ENCODE measurements around the gene KIF6. TPM values are rescaled to one million over a fixed set of nuclear protein-coding genes. Genes with fewer than 3 reads are reported as not detected.

Gene KIF6
- total RNA-seq, 1 donor from 2014 or later, result 1.4 TPM

DNA sequence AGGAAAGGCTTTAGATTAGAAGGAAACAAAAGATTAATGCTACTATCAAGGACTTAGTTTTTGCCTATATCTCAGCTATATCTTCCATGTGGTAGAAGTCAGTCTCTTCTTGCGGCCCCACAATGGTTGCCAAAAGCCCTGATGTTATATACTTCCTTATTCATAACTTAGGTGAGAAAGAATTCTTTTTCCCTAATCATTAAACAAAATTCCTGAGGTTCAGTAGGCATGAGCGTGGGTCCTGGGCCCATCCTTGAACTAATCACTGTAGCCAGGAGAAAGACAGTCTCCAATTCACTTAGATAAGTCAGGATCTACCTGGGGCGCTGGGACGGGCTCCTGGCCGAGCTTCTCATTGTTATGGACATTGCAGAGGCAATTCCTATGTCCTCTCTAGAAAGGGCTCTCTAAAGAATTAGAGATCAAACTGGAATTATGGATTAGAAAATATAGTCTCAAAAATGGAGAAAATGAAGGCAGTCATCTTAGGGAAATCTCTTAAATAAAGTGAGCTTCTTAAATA, 134.3 kb downstream of the KIF6 start:
- Mint-ChIP-seq H3K4me3 (no peak overlapping the region), H3K9me3 (no peaks in the 10 kb centered on the region), H3K4me1 (peaks cover 2% of the 10 kb centered on the region), H3K36me3 (no peaks in the 10 kb centered on the region), H3K27ac (no peak overlapping the region), H3K27me3 (ENCODE audit: low read depth) (no peaks in the 10 kb centered on the region)
- no peak for DNase-seq (ENCODE audit: low spot score in 2 of 2, unreplicated experiment in 2 of 2)
- TF ChIP-seq, protein P1, sequence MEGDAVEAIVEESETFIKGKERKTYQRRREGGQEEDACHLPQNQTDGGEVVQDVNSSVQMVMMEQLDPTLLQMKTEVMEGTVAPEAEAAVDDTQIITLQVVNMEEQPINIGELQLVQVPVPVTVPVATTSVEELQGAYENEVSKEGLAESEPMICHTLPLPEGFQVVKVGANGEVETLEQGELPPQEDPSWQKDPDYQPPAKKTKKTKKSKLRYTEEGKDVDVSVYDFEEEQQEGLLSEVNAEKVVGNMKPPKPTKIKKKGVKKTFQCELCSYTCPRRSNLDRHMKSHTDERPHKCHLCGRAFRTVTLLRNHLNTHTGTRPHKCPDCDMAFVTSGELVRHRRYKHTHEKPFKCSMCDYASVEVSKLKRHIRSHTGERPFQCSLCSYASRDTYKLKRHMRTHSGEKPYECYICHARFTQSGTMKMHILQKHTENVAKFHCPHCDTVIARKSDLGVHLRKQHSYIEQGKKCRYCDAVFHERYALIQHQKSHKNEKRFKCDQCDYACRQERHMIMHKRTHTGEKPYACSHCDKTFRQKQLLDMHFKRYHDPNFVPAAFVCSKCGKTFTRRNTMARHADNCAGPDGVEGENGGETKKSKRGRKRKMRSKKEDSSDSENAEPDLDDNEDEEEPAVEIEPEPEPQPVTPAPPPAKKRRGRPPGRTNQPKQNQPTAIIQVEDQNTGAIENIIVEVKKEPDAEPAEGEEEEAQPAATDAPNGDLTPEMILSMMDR (IDR thresholded peaks at IDR 0.05; ENCODE audit: unreplicated experiment), result no peak

- Mint-ChIP-seq H3K4me1 (no peaks in the 10 kb centered on the region), H3K36me3 (no peaks in the 10 kb centered on the region), H3K9me3 (no peaks in the 10 kb centered on the region), H3K27ac (no peak overlapping the region), H3K27me3 (ENCODE audit: low read depth) (no peaks in the 10 kb centered on the region), H3K4me3 (no peak overlapping the region)
- no peak for DNase-seq (ENCODE audit: low spot score in 2 of 2, unreplicated experiment in 2 of 2)
- TF ChIP-seq, protein P1 (IDR thresholded peaks at IDR 0.05; ENCODE audit: unreplicated experiment), result no peak
Measured at GRCh38 chr6:39587080-39587479, 138.1 kb downstream of the KIF6 start.

DNA sequence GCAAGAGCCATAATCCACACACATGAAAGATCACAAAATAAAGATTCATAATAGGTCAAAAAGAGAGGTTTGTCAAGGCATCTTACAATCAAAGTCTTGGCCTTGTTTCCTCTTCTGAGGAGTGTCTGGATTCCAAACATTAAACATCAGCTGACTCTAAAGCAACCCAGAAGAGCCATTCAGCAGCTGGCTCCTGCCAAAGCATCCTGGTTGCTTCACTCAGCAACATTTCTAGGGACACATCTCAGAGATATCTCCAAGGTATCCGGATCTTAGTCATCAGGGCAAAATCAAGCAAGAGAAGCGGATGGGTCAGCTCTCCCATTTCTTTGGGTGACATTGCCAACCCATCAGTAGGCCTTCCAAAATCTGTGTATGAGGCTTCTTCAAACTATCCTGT, 139.6 kb downstream of the KIF6 start:
- Mint-ChIP-seq H3K4me3 (no peak overlapping the region), H3K36me3 (no peaks in the 10 kb centered on the region), H3K9me3 (no peaks in the 10 kb centered on the region), H3K4me1 (no peaks in the 10 kb centered on the region), H3K27ac (no peak overlapping the region), H3K27me3 (ENCODE audit: low read depth) (no peaks in the 10 kb centered on the region)
- TF ChIP-seq, protein P1 (IDR thresholded peaks at IDR 0.05; ENCODE audit: unreplicated experiment), result no peak
- no peak for DNase-seq (ENCODE audit: low spot score in 2 of 2, unreplicated experiment in 2 of 2)

DNA sequence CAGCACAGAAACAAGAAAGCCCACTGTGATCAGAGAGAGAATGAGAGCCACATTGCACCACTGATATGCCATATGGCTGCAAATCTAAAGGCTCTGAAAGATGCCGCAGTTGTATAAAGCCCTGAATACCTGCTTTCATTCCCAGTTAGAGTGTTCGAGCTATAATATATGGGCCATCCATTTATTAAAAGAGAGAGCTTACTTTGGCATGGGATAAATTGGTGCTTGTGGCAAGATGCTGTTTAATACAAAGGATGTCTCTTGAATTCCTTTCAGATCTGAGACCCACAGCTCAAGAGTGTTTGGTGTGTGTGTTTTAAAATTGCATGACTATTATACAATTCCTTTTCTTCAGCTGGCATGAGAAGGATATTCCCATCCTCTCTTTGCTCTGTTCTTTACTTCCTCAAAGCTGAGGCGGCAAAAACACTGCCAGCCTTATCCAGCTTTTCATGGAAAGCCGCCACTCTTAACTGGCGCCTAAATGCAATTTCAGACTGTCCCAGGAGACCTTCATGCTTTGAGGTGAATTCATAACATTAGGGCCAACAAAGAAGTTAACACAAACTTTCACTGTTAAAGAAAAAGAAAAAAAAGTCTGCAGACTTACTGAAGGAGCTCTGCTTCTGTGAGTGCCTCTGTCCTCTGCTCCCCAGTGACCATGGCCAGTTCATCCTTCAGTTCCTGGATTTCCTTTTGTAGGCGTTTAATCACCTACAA, 147.6 kb downstream of the KIF6 start:
- Mint-ChIP-seq H3K27me3 (ENCODE audit: low read depth) (no peaks in the 10 kb centered on the region), H3K36me3 (no peaks in the 10 kb centered on the region), H3K4me1 (no peaks in the 10 kb centered on the region), H3K9me3 (peaks cover 9% of the 10 kb centered on the region), H3K4me3 (no peak overlapping the region), H3K27ac (no peak overlapping the region)
- TF ChIP-seq, protein P1 (IDR thresholded peaks at IDR 0.05; ENCODE audit: unreplicated experiment), result no peak
- DNase-seq (ENCODE audit: low spot score in 2 of 2, unreplicated experiment in 2 of 2), result no peak

DNA sequence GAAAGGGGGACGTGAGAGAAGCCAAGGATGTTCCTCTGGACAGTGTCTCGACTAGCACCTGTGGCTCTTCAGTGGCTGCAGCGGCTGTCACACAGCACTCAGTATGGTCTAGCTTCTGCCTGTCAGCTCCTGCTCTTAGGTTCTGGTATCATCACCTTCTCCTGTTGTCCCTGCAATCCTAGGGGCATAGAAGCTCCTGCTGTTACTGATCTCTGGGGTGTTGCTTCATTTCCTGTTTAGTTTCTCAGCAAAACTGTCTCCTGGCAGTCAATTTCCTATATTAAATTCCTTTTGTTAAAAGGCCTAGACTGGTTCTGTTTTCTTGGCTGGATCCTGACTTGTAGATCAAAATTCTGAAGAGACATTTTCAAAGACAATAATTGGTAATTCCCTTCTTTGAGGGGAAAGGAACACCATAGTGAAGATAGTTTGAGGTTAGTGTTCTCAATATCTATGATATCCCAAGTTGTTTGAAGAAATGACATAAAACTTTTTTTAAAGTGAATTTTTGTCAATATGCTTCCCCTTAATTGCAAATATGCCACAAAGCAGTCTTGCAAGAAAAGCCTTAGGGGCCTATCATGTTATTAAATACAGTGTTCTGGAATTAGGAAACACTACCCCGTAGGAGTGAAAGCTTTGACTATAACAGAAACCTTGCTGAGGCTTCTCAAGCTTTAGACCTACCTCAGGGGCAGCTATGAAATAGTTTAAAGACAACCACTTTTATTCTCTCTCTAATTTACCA, 148.5 kb downstream of the KIF6 start:
- Mint-ChIP-seq H3K4me1 (no peaks in the 10 kb centered on the region), H3K27ac (no peak overlapping the region), H3K27me3 (ENCODE audit: low read depth) (no peaks in the 10 kb centered on the region), H3K36me3 (no peaks in the 10 kb centered on the region), H3K9me3 (peaks cover 9% of the 10 kb centered on the region), H3K4me3 (no peak overlapping the region)
- no peak for DNase-seq (ENCODE audit: low spot score in 2 of 2, unreplicated experiment in 2 of 2)
- TF ChIP-seq, protein P1 (IDR thresholded peaks at IDR 0.05; ENCODE audit: unreplicated experiment), result no peak
